Measurements from ENCODE around the gene PRRT2.
A peak's percentile ranks its signal among the peaks of the same experiment; 100 is the strongest.

Gene PRRT2

GRCh38 chr16:29811896-29812665 lies at the start of gene PRRT2:
TSS of gene PRRT2 (plus strand) at chr16:29812193. CDS start at chr16:29813055, 862 bp downstream.
- peak within 1 kb of the TSS; percentile 86 for H2AFZ ChIP-seq
- TF ChIP-seq CTCF (IDR thresholded peaks at IDR 0.05) = no peak

GRCh38 chr16:29763326-29763725 lies 48.7 kb upstream of the PRRT2 start:
- Histone ChIP-seq H3K9me3 (ENCODE audit: control insufficient read depth, low read length) (no peaks in the 10 kb centered on the region), H3K9ac (no peak overlapping the region), H2AFZ (no peak overlapping the region), H3K4me3 (ENCODE audit: low read depth, low read length) (no peak overlapping the region), H3K4me1 (peaks cover 28% of the 10 kb centered on the region), H3K79me2 (no peaks in the 10 kb centered on the region), H3K27ac (no peak overlapping the region), H3K36me3 (ENCODE audit: control insufficient read depth, insufficient read depth, low read length) (no peaks in the 10 kb centered on the region), H3K4me2 (ENCODE audit: low read length) (no peak overlapping the region), H3K27me3 (ENCODE audit: control insufficient read depth, insufficient read depth, low read length) (no peaks in the 10 kb centered on the region)
- TF ChIP-seq CTCF (IDR thresholded peaks at IDR 0.05) = no peak

More at GRCh38 chr16:29811896-29812665, at the start of gene PRRT2:
- Histone ChIP-seq H3K4me3 (ENCODE audit: low read depth, low read length) (peak within 1 kb of the TSS; percentile 53), H3K36me3 (ENCODE audit: control insufficient read depth, insufficient read depth, low read length) (no peaks in the 10 kb centered on the region), H3K9me3 (ENCODE audit: control insufficient read depth, low read length) (no peaks in the 10 kb centered on the region), H3K27me3 (ENCODE audit: control insufficient read depth, insufficient read depth, low read length) (no peaks in the 10 kb centered on the region), H3K27ac (peak within 1 kb of the TSS; percentile 95), H3K4me2 (ENCODE audit: low read length) (peak within 1 kb of the TSS; percentile 89), H3K9ac (peak within 1 kb of the TSS; percentile 57), H3K79me2 (peaks cover 9% of the 10 kb centered on the region), H3K4me1 (peaks cover 27% of the 10 kb centered on the region)

GRCh38 chr16:29765167-29766032 lies 46.6 kb upstream of the PRRT2 start:
- no peak overlapping the region for H3K4me3 ChIP-seq (ENCODE audit: low read depth, low read length)
- no peak overlapping the region for H3K4me2 ChIP-seq (ENCODE audit: low read length)
- H3K4me1 ChIP-seq = peaks cover 23% of the 10 kb centered on the region
- H3K9ac ChIP-seq = no peak overlapping the region
- peak overlapping the region; percentile 62 for H2AFZ ChIP-seq
- TF ChIP-seq CTCF (IDR thresholded peaks at IDR 0.05) = no peak
- H3K9me3 ChIP-seq (ENCODE audit: control insufficient read depth, low read length) = no peaks in the 10 kb centered on the region
- no peaks in the 10 kb centered on the region for H3K27me3 ChIP-seq (ENCODE audit: control insufficient read depth, insufficient read depth, low read length)
- H3K27ac ChIP-seq = no peak overlapping the region
- H3K79me2 ChIP-seq = no peaks in the 10 kb centered on the region
- no peaks in the 10 kb centered on the region for H3K36me3 ChIP-seq (ENCODE audit: control insufficient read depth, insufficient read depth, low read length)

- no peaks in the 10 kb centered on the region for H3K9me3 ChIP-seq (ENCODE audit: control insufficient read depth, low read length)
- H3K4me3 ChIP-seq (ENCODE audit: low read depth, low read length) = no peak overlapping the region
- H3K4me2 ChIP-seq (ENCODE audit: low read length) = no peak overlapping the region
- H3K27ac ChIP-seq = no peak overlapping the region
- no peak overlapping the region for H3K9ac ChIP-seq
- TF ChIP-seq CTCF (IDR thresholded peaks at IDR 0.05) = no peak
- H2AFZ ChIP-seq = no peak overlapping the region
- H3K4me1 ChIP-seq = peaks cover 18% of the 10 kb centered on the region
- H3K27me3 ChIP-seq (ENCODE audit: control insufficient read depth, insufficient read depth, low read length) = no peaks in the 10 kb centered on the region
- no peaks in the 10 kb centered on the region for H3K36me3 ChIP-seq (ENCODE audit: control insufficient read depth, insufficient read depth, low read length)
- H3K79me2 ChIP-seq = no peaks in the 10 kb centered on the region
Measured at GRCh38 chr16:29766571-29766970, 45.4 kb upstream of the PRRT2 start.
